NCI-H748 (cell line): Measurements from ENCODE around the gene MRM2.

ENCODE experiments used
- DNase-seq: peaks from one replicate; lab custom pipeline; 2025; ENCODE audit not compliant: unreplicated experiment; lab: John Stamatoyannopoulos, UW

MRM2 gene

DNA sequence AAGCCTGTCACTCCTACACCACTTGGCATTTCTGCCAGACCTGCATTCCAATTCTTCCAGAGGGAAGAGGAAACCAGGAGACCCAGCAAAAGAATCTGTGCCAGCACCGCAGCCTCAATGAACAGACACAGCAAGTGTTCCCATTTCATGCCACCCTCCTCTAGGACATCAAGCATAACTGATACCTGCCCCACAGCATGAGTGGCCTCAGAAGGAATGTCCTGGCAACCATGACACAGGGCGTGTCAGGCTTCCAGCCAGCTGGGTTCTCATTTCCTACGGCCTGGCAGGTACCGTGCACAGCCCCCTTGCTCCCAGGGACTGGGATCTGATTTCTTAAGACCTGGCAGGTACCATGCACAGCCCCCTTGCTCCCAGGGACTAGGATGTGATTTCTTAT, 17.1 kb downstream of the MRM2 start:
- no peak for DNase-seq

DNA sequence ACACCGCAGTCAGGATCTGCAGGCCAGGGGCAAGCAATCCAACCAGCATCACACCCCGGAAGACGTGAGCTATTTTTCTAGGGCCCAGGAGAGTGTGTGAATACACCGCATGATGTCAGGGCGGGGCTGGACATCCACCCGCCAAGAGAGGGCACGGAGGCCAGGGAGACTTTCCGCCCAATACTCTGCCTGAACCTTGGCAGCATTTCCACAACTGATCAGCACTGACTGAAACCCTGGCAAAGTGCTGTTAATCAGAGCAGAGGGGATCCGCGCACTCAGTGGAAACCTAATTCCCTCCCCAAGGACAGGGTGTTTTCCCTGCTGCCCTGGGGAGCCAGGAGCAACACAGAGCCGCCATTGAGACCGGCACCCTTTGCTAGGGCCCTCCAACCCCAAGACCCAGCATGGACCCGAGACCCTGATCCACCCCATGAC, 17.5 kb downstream of the MRM2 start:
- no peak for DNase-seq

DNA sequence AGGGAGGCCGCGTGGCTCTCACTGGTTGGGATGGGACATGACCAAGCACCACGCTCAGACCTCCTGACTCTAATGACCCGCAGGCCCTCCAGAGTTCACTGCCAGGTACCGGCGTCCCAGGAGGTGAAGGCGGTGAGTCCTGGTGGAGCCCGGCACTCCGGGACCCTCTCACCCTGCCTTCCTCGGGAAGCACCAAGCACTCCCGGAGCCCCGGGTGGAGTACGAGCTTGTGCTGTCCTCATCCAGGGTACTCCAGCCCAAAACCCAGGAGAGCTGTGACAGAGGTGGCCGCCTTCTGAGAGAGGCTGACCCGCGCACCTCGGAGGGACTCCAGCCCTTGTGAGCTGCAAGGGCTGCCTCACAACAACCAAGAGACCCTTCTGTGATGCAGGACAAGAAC, 18.7 kb downstream of the MRM2 start:
- DNase-seq, result no peak

DNA sequence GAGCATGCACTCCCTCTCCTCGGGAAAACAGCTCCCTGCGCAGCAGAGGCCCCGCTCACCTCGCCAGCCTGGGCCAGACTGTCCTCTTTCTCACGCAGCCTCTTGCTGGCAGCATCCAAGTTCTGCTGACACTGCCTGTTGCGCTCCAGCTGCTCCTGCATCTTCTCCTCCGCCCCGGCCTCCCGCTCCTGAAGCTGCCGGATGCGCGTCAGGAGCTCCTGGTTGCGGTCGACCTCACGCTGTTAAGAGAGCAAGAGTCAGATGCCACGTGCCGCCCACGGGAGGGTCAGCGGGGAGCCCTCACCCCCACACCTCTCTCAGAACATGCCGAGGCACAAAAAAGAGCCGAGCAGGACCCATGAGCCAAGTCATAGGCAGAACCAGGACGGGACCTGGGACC, 19.5 kb downstream of the MRM2 start:
- no peak for DNase-seq

DNA sequence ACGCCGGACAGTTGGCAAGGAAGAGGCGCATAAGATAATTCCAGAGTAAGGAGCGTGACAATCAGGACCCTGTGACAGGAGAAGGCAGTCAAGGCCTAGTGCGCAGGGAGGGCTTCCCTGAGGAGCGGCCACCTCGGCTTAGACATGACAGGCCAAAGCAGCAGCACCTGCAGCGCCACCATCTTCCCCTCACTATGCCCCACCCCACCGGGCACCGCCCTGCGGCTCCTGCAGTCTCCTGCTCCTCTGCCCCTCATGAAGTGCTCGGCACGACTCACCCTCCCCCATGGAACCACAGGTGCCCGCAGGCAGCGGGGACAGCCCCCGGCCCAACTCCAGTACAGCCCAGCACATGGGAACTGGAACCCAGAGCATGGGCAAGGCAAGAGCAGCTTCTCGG, 21.1 kb downstream of the MRM2 start:
- DNase-seq, result no peak

DNA sequence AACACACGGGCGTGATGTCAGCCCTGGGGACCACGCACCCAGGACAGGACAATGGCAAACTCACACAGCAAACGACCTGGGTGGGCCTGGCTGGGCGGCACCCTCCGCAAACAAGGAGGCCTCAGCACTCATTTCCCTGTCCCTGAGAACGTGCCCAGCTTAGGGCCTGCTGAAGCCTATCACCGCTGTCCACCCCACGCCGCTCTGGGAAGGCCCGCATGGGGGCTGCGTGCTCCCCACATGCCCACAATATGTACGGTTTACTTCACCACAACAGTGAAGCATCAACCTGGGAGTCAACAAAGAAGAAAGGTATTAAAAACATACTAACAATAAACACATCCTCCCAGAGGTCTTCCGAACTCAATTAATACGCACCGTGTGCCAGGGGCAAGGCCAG, 21.5 kb downstream of the MRM2 start:
- DNase-seq, result no peak

DNA sequence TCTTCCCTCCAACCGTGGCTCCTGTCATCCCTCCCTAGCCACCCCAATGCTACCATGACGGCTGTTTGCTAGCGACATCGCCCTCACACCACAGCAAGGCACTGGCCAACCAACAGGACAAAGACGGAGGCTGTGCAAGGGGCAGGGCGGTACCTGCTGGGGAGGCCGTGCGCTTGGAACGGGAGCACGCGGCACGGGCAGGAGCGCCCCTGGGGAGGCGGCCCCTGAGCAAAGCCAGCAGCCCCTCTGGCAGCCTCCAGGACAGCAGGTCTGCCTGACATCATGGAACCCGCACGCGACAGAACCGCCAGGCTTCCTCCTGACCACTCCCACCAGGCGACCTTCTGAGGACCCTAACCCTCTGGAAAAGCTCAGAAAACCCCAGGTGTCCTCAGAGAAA, 22.0 kb downstream of the MRM2 start:
- DNase-seq, result no peak

DNA sequence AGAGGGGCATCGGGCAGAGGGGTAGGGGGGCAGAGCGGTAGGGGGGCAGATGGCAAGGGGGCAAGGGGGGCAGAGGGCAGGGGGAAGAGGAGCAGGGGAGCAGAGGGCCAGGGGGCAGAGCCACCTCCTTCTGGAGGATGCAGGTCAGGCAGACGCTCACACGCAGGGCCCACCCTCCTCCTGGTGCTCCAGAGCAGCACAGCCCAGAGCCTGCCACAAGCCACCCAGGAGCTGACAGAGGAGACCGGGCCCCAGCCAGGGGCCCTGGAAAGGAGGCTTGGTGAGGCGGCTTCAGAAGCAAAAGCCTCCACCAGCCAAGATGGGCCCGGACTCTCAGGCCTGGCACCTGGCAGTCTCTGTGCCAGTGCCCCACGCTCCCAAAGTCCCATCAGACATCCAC, 22.4 kb downstream of the MRM2 start:
- no peak for DNase-seq

DNA sequence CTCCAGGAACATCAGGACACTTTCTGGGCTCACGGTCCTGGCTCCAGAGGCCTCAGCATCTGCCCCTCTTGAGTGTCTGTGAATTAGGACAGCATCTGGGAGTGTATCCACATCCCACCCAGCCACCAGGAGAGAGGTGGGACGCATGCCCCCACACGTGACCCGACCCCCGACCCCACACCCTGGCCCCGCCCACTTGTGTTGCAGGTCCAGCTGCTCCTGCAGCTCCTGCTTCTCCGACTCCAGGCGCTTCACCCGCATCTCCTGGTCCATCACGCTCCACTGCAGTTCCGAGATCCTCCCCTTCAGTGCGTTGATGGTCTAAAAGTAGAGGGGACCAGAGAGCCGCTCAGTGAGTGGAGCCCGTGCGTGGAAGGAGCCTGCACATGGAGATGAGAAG, 22.9 kb downstream of the MRM2 start:
- DNase-seq, result no peak

DNA sequence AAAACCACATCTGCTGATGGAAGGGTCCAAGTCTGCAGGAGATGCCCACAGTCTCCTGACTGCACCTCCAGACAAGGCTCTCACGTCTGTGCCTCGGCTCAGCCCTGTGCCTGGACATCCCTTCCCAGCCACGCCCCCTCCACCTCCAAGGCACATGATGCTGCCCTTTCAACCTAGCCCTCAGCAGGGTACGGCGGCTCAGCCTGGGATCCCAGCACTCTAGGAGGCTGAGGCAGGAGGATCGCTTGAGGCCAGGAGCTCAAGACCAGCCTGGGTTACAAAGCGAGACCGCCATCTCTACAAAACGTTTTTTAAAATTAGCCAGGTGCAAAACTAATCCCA, 23.6 kb downstream of the MRM2 start:
- DNase-seq, result no peak

DNA sequence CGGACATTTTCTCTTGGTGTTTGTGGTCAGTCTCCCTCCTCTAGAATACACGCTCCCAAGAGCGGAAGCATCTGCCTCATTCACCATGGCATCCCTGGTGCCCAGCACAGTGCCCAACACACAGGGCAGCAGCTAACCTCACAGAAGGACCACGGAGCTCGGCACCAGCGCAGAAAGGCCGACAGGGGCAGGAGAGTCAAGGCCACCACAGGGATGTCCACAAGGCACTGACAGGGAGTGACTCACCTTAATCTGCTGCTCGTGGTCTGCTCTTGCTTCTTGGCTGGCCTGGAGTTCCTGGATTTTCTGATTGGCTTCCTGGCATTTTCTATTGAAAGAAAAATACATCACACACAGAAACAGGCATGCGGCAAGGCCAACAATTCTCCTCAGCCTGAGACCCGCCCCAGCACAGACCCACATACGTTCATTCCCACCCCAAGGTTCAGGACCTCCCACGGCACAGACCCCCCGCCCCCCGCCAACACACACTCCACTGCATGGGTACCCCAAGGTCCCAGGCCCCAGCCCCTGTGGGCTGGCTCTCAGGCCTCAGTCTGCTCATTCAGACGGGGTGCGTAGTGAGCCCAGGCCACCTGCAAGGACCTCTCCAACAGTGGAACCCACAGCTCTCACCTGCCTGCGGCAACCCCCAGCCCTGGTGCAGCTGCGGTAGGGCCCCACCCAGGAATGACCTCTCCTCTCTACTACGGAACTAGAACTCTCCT, 24.1 kb downstream of the MRM2 start:
- no peak for DNase-seq

DNA sequence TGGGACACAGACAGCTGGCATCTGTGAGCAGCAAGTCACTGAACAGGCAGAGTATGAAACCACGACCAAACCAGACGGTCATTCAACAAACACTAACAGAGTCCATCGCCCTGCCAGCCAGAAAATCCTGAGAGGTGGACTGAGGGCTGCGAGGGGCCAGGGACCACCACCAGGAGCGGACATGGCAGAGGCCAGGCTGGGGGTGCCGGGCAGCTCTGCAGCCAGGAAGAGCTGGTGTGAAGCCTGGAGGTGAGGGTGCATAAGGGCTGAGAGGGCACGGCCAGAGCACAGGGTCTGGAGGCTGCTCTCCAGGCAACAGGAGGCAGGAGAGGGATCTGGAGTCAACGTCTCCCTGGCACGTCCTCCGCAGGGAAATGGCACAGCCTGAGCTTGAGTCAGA, 24.8 kb downstream of the MRM2 start:
- no peak for DNase-seq

DNA sequence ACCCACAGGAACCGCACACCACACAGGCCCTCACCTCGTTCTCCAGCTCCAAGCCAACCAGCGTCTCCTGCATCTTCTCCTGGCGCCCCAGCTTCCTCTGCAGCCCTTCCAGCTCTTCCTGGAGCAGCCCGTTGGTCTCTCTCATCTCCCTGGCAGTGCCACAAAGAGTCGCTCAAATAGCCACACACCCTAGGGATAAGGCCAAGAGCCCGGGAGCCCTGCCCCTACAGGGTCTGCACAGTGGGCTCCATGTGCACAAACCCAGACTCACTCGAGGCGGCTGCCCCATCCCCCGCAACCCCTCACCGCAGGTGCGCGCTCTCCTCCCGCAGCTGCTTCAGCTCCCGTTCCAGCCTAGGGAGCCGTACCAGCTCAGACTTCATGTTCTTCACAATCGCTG, 26.2 kb downstream of the MRM2 start:
- DNase-seq, result no peak

DNA sequence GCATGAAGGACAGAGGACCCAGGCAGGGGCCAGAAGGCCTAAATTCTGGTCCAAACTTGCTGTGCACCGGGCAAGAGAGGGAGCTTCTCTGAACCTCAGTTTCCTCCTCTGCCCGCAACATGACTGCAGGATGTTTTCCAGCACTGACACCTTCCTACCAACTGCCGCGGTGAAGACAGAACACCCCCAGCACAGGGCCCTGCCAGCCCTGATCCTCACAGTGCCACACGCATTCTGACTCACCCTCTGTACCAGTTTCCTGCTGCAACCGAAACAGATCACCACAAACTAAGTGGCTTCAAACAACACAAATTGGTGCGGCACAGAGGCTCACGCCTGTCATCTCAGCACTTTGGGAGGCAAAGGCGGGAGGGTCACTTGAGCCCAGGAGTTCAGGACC, 27.4 kb downstream of the MRM2 start:
- no peak for DNase-seq

DNA sequence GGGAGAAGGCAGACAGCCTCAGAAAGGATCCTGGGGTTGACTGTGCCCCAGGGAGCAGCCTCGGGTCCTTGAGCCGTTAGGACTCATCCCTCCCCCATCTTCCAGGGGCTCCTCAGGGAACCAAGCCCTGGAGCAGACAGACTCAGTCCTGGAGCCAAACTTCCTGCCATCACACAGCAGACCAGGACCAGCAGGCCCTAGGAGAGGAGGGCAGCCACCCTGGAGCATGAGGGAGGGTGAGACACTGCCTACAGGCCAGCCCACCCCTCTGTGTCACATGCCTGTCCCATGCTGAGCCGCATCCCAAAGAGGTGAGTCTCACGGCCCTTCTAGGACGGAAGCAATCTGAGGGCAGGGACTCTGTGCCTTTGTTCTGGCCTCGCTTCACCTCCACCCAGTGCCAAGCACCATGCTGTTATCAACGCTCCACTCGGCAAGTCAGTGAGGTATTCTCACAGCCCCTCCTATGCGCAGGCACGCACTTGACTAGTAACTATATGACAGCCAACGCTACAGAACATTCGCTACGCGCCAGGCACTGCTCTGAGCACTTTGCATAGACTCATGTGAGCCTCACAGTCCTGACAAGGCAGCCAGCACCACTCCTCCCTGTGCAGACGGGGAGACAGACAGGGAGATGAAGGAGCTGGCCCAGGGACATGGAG, 28.3 kb downstream of the MRM2 start:
- DNase-seq, result no peak

DNA sequence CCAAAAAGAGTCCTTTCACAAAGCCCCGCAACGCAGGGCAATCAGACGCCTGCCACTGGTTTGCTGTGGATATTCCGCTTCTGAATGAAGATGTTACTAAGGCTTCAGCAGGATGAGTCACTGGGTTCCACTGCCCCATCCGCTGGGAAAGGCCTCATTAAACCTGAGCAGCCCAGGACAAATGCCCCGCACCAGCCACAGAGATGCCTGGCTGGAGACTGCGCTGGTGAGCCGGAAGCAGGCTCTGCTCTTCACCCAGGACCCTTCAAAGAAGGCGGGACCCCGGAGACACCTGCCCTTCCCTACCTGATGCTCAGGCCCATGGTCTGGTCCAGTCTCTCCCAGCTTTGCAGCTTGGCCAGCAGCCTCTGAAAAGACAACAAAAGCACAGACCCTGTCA, 29.1 kb downstream of the MRM2 start:
- DNase-seq, result no peak

DNA sequence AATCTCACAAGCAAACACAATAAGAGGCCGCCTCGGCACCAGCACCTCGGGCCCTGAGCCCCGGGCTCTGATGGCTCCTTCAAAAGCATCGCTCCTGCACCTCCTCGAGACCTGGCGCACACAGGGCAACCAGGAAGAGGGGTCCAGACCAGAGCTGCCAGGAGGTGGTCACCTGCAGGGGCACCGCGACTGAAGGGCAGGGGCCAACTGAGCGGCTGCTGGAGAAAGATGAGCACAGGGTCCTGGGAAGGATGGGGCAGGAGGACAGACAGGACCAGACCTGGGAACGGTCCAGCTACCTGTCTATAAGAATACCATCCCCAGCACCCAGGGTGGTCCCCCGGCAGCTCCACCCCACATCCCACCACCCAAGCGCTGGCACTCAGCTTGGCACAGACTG, 30.1 kb downstream of the MRM2 start:
- no peak for DNase-seq

DNA sequence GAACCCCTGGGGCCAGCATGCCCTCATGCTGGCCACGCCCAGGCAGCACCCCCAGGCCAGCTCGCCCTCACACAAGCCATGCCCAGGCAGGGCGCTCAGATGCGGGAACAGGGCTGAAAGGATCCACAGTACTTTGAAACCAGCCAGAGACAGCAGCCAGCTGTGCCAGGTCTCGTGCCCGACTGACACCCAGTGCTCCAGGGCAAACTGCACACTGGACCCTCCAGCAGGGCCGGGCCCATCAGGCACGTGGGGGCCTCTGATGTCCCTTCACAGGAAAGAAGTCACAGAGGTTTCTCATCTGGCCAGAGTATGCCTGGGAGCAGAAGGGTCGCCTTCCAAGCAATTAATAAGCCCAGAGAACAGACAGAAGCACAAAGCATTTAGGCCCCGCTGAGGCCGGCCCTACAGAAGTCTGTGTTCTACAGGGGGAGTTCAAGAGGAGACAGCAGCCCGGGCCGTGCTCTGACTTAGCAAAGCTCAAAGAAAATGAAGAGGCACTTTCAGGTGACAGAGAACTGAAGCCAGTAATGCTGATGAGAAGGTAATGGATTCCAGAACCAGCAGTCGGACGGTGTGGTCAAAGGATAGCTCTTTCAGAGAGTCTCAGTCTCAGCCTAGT, 30.6 kb downstream of the MRM2 start:
- DNase-seq, result no peak

DNA sequence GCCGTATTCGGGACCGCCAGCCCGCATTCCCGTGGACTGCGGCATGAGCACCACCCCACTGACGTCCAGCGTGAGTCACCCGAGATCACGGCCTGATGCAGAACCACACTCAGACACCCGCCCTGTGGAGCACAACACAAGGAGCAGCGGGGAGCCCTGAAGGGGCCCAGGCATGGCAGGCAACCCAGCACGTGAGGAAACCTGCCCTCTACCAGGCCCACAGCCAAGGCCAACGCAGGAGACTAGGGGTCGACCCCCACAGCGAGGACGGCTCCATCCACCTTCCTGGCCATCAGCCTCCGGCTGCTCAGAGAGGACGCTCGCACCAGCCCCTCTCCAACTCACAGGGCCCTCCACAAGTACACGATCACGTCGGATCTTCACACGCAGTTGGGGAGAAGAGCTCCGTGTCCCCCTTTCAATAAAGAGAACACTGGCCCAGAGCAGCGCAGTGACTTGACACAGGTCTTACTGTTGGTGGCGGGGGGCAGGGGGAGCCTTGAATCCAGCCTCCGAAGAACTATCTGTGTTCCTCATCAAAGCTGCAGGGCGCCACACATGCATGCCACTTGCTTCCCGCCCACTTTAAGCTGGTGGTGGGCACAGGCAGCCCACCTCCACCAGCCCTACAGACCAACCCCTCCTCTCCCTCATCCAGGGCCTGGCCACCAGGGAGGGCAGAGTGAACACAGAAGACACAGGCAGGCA, 31.3 kb downstream of the MRM2 start:
- no peak for DNase-seq

DNA sequence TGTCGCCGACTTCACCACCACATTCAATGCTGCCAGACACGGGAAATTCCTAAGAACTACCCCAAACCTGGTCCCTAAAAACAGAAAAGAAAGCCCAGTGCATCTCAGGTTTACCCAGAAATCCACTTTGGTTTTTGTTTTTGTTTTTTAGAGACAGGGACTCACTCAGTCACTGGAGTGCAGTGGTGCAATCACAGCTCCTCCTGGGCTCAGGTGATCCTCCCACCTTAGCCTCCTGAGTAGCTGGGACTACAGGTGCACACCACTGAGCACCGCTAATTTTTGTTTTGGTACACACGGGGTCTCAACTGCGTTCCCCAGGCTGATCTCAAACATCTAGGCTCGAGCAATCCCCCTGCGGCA, 32.1 kb downstream of the MRM2 start:
- no peak for DNase-seq

DNA sequence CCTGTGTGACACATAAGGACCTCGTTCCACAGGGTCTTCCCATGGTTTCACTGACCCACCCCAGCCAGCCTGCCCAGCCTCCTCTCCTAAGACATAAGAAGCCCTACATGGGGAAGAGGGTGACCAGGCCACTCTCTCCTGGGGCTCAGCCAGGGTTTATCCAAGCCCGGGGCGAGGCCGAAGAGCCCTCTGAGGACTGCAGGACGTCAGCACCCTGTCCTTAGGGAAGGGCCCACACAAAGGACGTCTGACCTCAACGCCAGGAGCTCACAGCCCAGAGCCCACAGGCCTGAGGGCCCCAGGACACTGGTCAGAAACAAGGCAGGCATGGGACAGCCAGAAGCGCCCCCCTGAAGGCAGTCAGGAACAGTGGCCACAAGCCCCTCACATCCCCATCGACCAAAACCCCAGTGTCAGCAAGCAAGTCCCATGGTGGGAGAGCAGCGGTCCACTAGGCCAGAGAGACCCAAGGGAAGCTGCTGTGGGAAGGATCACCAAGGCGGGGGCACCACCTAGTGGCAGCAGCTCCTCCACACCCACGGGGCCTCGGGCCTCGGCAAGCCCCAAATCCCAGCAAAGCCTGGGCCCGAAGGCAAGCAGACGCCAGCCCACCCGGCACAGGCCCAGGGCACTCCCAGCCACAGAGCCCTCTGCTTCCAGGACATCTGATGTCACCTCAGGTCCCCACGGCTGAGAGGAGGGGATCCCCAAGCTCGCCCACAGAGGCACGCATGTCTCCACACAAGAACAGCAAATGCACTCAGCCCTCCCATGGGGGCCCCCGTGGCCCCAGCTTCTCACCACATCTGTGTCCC, 32.7 kb downstream of the MRM2 start:
- DNase-seq, result peak; percentile 63
